LNCAP (cell line): ENCODE measurements around the gene PHACTR2.

Experiments
- TF ChIP-seq, protein P1 (sequence below): fragments of 450-650 bp; IDR thresholded peaks from 2 replicates; pipeline ENCODE4 v1.5.1; 2017; ENCODE audit warnings: mild to moderate bottlenecking

Gene PHACTR2

DNA sequence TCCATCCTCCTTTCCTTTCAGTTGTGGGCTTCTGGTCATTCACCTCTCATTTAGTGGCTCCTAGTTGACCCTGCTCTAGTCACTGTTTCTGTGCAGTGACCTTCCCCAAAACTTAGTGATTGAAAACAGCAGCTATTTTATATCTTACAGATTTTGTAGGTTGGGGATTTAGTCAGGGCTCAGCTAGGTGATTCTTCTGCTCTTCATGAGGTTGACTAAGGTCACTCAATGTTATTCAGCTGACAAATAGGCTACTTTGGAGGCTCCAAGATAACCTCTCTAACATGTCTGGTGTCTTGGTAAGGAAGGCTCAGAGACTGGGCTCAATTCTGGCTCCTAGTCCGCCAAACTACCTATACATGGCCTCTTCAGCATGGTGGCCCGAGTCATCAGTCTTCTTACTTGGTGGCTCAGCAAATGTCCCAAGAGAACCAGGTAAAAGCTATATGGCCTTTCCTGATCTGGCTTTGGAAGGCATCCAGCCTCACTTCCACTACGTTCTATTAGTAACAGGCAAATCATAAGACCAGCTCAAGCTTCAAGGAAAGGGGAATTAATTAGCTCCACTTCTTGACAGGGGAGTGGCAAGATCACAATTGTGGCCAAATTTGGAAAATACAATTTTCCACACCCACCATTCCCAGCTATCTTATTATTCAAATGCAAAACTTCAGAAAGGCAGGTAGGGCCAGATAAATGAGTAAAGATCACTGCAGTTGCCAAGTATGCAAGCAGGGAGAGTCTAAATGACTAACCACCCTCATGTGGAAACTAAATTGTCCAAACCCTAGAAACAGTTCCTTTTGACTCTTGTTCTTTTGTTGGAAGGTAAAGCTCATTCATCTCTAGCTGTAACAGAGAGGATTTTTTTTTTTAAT lies 114.9 kb downstream of the PHACTR2 start:
- TF ChIP-seq, protein P1, sequence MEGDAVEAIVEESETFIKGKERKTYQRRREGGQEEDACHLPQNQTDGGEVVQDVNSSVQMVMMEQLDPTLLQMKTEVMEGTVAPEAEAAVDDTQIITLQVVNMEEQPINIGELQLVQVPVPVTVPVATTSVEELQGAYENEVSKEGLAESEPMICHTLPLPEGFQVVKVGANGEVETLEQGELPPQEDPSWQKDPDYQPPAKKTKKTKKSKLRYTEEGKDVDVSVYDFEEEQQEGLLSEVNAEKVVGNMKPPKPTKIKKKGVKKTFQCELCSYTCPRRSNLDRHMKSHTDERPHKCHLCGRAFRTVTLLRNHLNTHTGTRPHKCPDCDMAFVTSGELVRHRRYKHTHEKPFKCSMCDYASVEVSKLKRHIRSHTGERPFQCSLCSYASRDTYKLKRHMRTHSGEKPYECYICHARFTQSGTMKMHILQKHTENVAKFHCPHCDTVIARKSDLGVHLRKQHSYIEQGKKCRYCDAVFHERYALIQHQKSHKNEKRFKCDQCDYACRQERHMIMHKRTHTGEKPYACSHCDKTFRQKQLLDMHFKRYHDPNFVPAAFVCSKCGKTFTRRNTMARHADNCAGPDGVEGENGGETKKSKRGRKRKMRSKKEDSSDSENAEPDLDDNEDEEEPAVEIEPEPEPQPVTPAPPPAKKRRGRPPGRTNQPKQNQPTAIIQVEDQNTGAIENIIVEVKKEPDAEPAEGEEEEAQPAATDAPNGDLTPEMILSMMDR: no peak

DNA sequence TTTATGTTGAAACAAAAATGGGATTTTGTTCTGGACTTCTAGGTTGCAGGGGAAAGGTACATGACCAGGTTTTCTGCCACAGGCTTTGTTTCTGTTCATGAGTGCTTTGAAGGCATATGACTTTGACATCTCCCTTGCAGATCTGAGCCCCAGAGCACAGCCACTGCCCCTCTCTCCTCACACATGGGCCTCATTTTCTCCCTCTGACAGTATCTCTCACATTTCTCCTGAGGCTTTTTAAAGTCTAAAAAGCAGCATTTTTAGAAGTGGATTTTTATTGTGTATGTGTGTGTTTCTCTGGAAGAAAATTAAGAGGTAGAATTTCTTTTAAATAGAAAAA lies 115.5 kb downstream of the PHACTR2 start:
- TF ChIP-seq, protein P1: no peak

DNA sequence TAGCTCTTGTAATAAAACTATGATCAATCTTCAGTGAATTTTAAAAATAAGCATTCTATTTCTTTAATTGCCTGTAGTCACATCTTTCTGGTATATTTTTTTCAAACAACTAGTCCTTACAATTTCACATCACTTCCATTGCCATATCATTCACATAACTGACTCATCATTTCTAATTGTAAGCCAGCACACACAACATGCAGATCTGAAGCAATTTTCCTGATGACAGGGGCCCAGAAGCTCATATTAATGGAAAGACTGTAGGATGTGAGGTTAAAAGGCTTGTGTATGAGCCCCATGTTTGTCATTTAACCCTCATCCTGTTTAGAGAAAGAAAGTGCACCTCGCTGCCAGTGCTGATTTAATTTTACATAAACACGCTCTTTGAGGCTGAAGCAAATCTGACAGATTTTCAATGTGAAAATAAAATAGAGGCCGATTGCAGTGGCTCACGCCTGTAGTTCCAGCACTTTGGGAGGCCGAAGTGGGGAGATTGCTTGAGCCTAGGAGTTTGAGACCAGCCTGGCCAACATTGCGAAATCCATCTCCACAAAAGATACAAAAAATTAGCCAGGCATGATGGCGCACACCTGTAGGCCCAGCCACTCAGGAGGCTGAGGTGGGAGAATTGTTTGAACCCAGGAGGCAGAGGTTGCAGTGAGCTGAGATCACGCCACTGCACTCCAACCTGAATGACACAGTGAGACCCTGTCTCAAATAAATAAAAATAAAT lies 125.2 kb downstream of the PHACTR2 start:
- TF ChIP-seq, protein P1: no peak

DNA sequence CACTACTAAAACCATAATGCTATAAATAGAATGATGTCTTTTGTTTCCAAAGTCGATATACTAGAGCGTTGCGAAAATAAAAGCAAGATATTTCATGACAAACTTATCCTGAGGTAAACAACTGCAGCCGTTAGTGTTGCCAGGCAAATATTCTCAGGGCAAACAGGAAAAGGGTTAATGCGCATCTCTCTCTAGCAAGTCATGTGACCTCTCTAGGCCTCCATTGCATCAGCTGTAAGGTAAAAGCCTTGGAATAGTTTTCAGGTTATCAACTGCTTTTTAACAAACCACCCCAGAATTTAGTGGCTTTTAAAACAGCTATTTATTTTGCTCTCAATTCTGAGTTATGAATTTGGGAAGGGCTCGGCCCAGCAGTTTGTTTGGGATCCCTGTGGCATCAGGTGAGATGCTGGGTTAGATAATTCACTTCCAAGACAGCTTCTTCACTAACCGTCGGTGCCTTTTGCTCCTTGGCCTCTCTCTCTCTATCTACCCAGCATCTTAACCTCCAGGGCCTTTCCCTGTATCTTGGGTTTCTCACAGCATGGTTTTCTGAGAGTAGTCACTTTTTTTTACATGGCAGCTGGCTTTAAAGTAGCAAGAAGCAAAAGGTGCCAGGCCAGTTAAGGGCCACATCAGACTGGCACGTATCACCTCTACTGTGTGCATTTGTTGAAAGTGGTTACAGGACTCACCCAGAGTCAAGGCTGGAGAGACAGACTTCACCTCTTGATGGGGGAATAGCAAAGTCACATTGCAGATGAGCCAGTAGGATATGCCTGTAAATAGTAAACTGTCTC lies 126.2 kb downstream of the PHACTR2 start:
- TF ChIP-seq, protein P1: no peak

DNA sequence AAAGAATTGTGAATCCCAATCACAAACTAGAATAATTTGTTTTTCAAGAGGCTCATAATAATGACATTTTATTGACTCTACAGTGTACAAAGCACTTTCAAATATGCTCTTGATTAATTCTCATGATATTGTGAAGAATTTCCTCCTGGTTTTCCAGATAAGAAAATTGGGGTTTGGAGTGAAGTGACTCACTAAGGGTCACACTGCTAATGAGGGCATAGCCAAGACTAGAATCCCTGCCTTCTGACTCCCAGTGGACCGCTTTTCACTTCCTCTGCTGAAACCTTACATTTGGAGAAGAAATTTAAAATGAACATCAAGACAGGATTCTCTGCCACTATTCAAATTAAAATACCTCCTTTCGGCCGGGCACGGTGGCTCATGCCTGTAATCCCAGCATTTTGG lies 127.1 kb downstream of the PHACTR2 start:
- TF ChIP-seq, protein P1: no peak

DNA sequence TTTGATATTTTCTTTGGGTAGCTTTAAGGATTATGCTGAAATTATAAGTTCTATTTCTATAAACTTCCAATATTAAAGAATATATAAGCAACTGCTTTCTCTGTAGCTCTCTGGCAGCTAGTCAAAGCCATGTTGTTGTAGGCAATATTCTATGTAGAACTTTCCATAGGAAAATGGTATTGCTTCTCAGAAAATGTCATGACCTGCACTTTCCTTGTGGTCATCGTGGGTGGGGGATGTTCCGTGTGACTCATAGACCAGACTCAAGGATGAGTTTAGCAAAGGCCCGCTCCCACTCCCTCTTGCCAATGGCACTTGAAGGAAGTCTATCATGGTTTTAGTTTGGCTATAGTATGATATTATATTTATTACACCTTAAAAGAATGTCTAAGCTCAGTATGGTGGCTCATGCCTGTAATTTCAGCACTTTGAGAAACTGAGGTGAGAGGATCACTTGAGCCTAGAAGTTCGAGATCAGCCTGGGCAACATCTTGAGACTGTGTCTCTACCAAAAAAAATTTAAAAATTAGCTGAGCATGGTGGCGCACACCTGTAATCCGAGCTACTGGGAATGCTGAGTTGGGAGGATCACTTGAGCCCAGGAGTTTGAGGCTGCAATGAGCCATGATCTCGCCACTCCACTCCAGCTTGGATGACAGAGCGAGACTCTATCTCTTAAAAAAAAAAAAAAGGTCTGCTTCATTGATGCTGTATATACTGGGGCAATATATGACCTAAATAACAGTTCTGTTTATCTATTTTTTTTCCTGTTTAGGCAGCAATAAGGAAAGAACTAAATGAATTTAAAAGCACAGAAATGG lies 128.7 kb downstream of the PHACTR2 start:
- TF ChIP-seq, protein P1: no peak
